ENCODE measurements around the gene SLC19A1. TPM values are rescaled to one million over a fixed set of nuclear protein-coding genes. Genes with fewer than 3 reads are reported as not detected.

SLC19A1 gene
- polyA plus RNA-seq, 4 donors: 12.6 to 20.8 (median 15.0) TPM

DNA sequence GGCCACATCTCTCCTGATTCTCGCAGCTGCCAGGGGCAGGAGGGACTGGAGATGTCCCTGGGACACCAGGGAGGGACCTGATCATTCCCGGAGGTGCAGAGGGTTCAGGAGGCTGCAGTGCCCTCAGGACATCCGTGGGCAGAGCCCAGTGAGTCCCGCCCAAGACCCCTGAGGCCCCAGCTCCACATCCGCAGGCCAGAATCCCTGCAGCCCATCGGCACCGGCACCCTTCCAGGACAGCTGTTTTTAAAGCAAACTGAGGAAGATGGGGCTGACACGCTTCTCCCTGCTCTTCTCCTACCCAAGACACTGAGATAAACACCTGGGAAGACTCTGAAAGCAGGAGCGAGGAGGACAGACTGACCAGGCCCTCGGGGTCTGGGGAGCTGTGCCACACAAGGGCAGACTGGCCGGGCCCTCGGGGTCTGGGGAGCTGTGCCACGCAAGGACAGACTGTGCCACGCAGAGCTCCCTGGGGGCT is 25.5 kb downstream of the SLC19A1 start:
- Histone ChIP-seq H3K27me3 (ENCODE audit: control insufficient read depth in 3 of 3, insufficient read depth in 3 of 3, low read length in 3 of 3) (no peaks in the 10 kb centered on the region), H3K4me3 (ENCODE audit: low read depth in 1 of 3, low read length in 3 of 3) (no peak overlapping the region), H3K27ac (ENCODE audit: low read depth in 1 of 3, low read length in 2 of 3) (no peak overlapping the region), H3K36me3 (ENCODE audit: control insufficient read depth in 3 of 3, insufficient read depth in 2 of 3, low read depth in 1 of 3, low read length in 3 of 3) (peaks cover 0 to 64% (median 7%) of the 10 kb centered on the region in 3 donors), H3K4me1 (ENCODE audit: control insufficient read depth in 3 of 3, insufficient read depth in 2 of 3, low read depth in 1 of 3, low read length in 2 of 3) (no peaks in the 10 kb centered on the region), H3K9me3 (ENCODE audit: control insufficient read depth in 2 of 2, insufficient read depth in 1 of 2, low read depth in 1 of 2, low read length in 1 of 2) (peaks cover 0 to 6% of the 10 kb centered on the region in 2 donors)
- FAIRE-seq: no peak
- DNase-seq: no peak
- WGBS, 3 donors: 88 to 93% (median 91%) methylated on average over 14 of the region's 14 CpGs

DNA sequence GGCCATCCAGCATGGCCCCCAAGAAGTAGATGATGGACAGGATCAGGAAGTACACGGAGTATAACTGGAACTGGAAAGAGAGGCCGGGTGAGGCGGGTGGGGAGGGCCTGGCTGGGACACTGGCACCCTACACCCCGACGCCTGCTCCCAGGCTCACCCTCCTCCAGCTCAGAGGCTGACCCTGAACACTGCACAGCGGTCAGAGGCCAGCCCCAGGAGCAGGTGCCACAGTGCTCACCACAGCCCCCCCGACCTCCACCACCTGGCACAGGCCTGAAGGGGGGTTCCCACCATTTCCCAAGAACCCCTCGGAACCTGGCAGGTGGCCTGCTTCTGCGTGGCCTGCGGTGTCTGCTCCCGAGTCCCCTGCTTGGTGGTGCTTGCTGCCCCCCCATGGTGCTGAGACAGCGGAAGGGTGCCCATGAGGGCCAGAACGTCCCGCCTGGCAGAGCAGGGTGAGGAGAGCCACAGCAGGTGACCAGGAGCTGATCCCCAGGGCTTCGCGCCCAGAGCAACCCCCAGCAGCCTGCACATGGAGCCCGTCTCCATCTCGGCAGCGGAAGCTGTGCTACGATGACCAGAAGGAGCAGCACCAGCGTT is 26.1 kb downstream of the SLC19A1 start:
- no peaks in the 10 kb centered on the region for H3K27me3 ChIP-seq (ENCODE audit: control insufficient read depth in 3 of 3, insufficient read depth in 3 of 3, low read length in 3 of 3)
- no peak overlapping the region for H3K27ac ChIP-seq (ENCODE audit: low read depth in 1 of 3, low read length in 2 of 3)
- DNase-seq (no peak), FAIRE-seq (no peak)
- H3K36me3 ChIP-seq (ENCODE audit: control insufficient read depth in 3 of 3, insufficient read depth in 2 of 3, low read depth in 1 of 3, low read length in 3 of 3): peaks cover 0 to 69% (median 7%) of the 10 kb centered on the region in 3 donors
- no peaks in the 10 kb centered on the region for H3K4me1 ChIP-seq (ENCODE audit: control insufficient read depth in 3 of 3, insufficient read depth in 2 of 3, low read depth in 1 of 3, low read length in 2 of 3)
- H3K4me3 ChIP-seq (ENCODE audit: low read depth in 1 of 3, low read length in 3 of 3): no peak overlapping the region
- 87 to 95% (median 92%) methylated on average over 21 of the region's 21 CpGs for WGBS, 3 donors
- peaks cover 0 to 6% of the 10 kb centered on the region in 2 donors for H3K9me3 ChIP-seq (ENCODE audit: control insufficient read depth in 2 of 2, insufficient read depth in 1 of 2, low read depth in 1 of 2, low read length in 1 of 2)

DNA sequence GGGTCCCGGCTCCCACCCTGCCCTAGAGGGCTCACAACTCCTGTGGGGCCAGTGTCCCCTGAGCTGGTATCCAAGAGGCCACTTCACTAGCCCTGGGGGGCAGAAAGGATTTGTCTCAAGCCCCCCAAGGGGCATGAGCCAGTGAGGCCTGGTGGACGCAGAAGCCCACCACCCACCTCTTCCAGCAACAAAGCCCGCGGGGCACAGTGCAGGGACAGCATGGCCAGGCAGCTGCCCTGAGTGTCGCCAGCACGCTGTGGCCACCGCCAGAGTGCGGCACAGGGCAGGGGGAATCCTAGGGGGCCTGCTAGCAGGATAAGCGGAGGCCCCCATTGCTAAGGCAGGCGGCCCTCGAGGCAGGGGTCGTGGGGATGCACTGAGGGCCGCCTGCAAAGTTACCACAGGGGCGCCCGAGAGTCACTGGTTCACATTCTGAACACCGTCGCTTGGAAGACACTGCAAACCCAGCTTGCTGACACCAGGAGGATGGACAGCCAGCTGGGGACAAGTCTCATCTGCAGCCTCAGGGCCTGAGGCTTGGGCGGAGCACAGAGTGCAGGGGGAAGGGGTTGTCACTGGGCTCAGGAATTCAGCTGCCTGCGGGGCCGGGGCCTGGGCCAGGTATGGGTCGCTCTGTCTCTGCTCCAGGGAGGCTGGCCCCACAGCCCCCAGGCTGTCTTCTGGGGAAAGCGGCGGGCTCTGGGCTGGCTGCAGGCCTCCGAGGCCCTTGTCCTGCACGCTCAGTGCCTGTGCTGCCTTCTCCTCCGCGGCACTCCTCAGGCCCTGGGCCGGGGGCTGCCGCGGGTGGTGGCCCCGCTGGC is 26.8 kb downstream of the SLC19A1 start:
- DNase-seq: no peak
- Histone ChIP-seq H3K4me1 (ENCODE audit: control insufficient read depth in 3 of 3, insufficient read depth in 2 of 3, low read depth in 1 of 3, low read length in 2 of 3) (no peaks in the 10 kb centered on the region), H3K36me3 (ENCODE audit: control insufficient read depth in 3 of 3, insufficient read depth in 2 of 3, low read depth in 1 of 3, low read length in 3 of 3) (peaks cover 0 to 65% (median 7%) of the 10 kb centered on the region in 3 donors), H3K27ac (ENCODE audit: low read depth in 1 of 3, low read length in 2 of 3) (no peak overlapping the region), H3K4me3 (ENCODE audit: low read depth in 1 of 3, low read length in 3 of 3) (no peak overlapping the region), H3K27me3 (ENCODE audit: control insufficient read depth in 3 of 3, insufficient read depth in 3 of 3, low read length in 3 of 3) (no peaks in the 10 kb centered on the region), H3K9me3 (ENCODE audit: control insufficient read depth in 2 of 2, insufficient read depth in 1 of 2, low read depth in 1 of 2, low read length in 1 of 2) (peaks cover 0 to 2% of the 10 kb centered on the region in 2 donors)
- 94 to 97% (median 95%) methylated on average over 30 to 31 of the region's 31 CpGs for WGBS, 3 donors
- FAIRE-seq: no peak

DNA sequence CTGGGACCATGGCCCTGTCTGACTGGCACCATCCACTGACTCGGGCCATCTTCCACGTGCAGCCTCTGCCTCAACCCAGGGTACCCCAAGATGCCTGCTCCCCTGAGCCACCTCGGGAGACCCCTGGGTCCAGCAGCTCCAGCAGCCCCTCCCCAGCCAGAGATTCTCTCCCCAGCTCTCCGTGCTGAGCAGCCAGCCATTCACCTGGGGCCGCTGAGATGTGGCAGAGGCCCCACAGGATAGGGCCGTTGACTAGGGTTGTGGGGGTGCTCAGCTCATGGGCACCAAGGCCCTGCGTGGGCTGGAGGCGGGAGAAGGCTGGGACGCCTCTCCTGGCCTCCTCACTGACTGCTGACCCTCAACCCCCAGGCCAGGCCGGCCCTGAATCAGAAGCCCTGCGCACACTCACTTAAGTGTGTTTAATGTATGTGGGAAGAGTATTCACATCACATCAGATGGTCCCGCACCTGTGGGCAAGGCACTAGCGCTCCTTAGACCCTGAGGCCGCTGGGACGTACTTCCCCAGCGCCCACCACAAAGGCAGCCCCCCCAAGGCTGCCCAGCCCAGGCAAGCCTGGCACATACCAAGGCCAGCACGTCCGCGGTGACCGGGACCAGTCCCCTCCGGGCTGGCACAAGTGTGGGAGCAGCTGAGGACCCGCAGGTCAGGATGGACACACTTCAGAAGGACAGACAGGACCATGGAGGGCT is 27.8 kb downstream of the SLC19A1 start:
- no peak overlapping the region for H3K4me3 ChIP-seq (ENCODE audit: low read depth in 1 of 3, low read length in 3 of 3)
- DNase-seq (no peak), FAIRE-seq (no peak)
- no peak overlapping the region for H3K27ac ChIP-seq (ENCODE audit: low read depth in 1 of 3, low read length in 2 of 3)
- H3K27me3 ChIP-seq (ENCODE audit: control insufficient read depth in 3 of 3, insufficient read depth in 3 of 3, low read length in 3 of 3): no peaks in the 10 kb centered on the region
- 89 to 91% (median 89%) methylated on average over 22 of the region's 22 CpGs for WGBS, 3 donors
- H3K9me3 ChIP-seq (ENCODE audit: control insufficient read depth in 2 of 2, insufficient read depth in 1 of 2, low read depth in 1 of 2, low read length in 1 of 2): no peaks in the 10 kb centered on the region
- peaks cover 0 to 65% (median 7%) of the 10 kb centered on the region in 3 donors for H3K36me3 ChIP-seq (ENCODE audit: control insufficient read depth in 3 of 3, insufficient read depth in 2 of 3, low read depth in 1 of 3, low read length in 3 of 3)
- H3K4me1 ChIP-seq (ENCODE audit: control insufficient read depth in 3 of 3, insufficient read depth in 2 of 3, low read depth in 1 of 3, low read length in 2 of 3): no peaks in the 10 kb centered on the region

DNA sequence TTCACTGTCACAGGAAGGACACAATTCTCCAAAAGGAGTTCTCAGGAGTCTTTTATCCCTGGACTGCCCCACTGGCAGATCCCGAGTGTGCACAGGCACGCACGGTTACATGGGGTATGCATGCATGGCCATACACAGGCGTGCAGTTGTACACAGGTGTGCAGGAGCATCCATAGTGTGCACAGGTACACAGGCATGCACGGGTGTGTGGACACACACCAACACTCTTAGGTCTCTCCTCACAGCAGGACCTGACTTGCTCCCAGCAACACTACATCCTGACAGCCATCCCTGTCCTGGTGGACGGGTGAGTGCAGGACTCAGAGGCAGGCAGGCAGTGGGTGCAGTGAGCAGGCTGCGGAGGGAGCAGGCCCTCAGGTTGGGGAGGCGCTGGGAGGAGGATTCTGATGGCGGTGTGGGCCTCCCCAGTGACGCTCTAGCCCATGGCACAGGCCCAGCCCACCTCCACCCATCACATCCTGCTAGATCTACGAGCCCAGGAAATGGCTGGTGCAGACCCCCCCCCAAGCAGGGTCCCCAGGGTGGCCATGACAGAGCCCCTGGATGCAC is 28.4 kb downstream of the SLC19A1 start:
- DNase-seq (no peak), FAIRE-seq (no peak)
- no peak overlapping the region for H3K4me3 ChIP-seq (ENCODE audit: low read depth in 1 of 3, low read length in 3 of 3)
- peaks cover 2 to 65% (median 7%) of the 10 kb centered on the region in 3 donors for H3K36me3 ChIP-seq (ENCODE audit: control insufficient read depth in 3 of 3, insufficient read depth in 2 of 3, low read depth in 1 of 3, low read length in 3 of 3)
- H3K9me3 ChIP-seq (ENCODE audit: control insufficient read depth in 2 of 2, insufficient read depth in 1 of 2, low read depth in 1 of 2, low read length in 1 of 2): no peaks in the 10 kb centered on the region
- WGBS, 3 donors: 60 to 86% (median 72%) methylated on average over 10 to 11 of the region's 11 CpGs
- H3K27me3 ChIP-seq (ENCODE audit: control insufficient read depth in 3 of 3, insufficient read depth in 3 of 3, low read length in 3 of 3): no peaks in the 10 kb centered on the region
- no peak overlapping the region for H3K27ac ChIP-seq (ENCODE audit: low read depth in 1 of 3, low read length in 2 of 3)
- no peaks in the 10 kb centered on the region for H3K4me1 ChIP-seq (ENCODE audit: control insufficient read depth in 3 of 3, insufficient read depth in 2 of 3, low read depth in 1 of 3, low read length in 2 of 3)

DNA sequence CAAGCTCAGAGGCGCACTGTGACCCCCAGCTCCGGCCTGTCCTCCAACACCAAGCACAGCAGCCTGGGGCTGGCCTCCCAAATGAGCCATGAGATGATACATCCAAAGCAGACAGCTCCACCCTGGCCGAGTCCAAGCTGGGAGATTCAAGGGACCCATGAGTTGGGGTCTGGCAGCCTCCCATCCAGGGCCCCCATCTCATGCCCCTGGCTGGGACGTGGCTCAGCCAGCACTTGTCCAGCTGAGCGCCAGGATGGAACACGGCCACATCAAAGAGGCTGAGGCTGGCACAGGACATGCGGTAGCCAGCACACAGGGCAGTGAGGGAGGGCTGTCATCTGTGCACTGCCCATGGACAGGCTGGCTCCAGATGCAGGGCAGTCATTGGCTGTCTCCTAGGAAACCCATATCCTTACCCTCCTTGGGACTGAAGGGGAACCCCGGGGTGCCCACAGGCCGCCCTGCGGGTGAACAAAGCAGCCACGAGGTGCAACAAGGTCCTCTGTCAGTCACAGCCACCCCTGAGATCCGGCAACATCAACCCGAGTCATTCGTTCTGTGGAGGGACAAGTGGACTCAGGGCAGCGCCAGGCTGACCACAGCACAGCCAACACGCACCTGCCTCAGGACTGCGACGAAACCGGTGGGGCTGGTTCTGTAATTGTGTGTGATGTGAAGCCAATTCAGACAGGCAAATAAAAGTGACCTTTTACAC is 29.1 kb downstream of the SLC19A1 start:
- no peak for FAIRE-seq
- Histone ChIP-seq H3K9me3 (ENCODE audit: control insufficient read depth in 2 of 2, insufficient read depth in 1 of 2, low read depth in 1 of 2, low read length in 1 of 2) (no peaks in the 10 kb centered on the region), H3K4me3 (ENCODE audit: low read depth in 1 of 3, low read length in 3 of 3) (no peak overlapping the region), H3K27me3 (ENCODE audit: control insufficient read depth in 3 of 3, insufficient read depth in 3 of 3, low read length in 3 of 3) (no peaks in the 10 kb centered on the region), H3K4me1 (ENCODE audit: control insufficient read depth in 3 of 3, insufficient read depth in 2 of 3, low read depth in 1 of 3, low read length in 2 of 3) (peaks cover 0 to 4% (median 0%) of the 10 kb centered on the region in 3 donors), H3K36me3 (ENCODE audit: control insufficient read depth in 3 of 3, insufficient read depth in 2 of 3, low read depth in 1 of 3, low read length in 3 of 3) (peaks cover 3 to 65% (median 7%) of the 10 kb centered on the region in 3 donors), H3K27ac (ENCODE audit: low read depth in 1 of 3, low read length in 2 of 3) (no peak overlapping the region)
- no peak for DNase-seq
- WGBS, 3 donors: 53 to 80% (median 57%) methylated on average over 19 of the region's 19 CpGs

DNA sequence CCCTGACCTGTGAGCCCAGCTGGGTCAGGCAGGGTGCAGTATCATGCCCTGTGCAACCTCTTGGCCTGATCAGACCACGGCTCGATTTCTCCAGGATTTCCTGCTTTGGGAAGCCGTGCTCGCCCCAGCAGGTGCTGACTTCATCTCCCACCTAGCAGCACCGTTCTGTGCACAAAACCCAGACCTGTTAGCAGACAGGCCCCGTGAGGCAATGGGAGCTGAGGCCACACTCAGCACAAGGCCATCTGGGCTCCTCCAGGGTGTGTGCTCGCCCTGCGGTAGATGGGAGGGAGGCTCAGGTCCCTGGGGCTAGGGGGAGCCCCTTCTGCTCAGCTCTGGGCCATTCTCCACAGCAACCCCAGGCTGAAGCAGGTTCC is 29.6 kb downstream of the SLC19A1 start:
- H3K9me3 ChIP-seq (ENCODE audit: control insufficient read depth in 2 of 2, insufficient read depth in 1 of 2, low read depth in 1 of 2, low read length in 1 of 2): no peaks in the 10 kb centered on the region
- no peak overlapping the region for H3K27ac ChIP-seq (ENCODE audit: low read depth in 1 of 3, low read length in 2 of 3)
- peaks cover 3 to 64% (median 7%) of the 10 kb centered on the region in 3 donors for H3K36me3 ChIP-seq (ENCODE audit: control insufficient read depth in 3 of 3, insufficient read depth in 2 of 3, low read depth in 1 of 3, low read length in 3 of 3)
- WGBS, 3 donors: 85 to 90% (median 87%) methylated on average over 8 of the region's 8 CpGs
- H3K27me3 ChIP-seq (ENCODE audit: control insufficient read depth in 3 of 3, insufficient read depth in 3 of 3, low read length in 3 of 3): no peaks in the 10 kb centered on the region
- peaks cover 0 to 4% (median 0%) of the 10 kb centered on the region in 3 donors for H3K4me1 ChIP-seq (ENCODE audit: control insufficient read depth in 3 of 3, insufficient read depth in 2 of 3, low read depth in 1 of 3, low read length in 2 of 3)
- DNase-seq (no peak), FAIRE-seq (no peak)
- no peak overlapping the region for H3K4me3 ChIP-seq (ENCODE audit: low read depth in 1 of 3, low read length in 3 of 3)
